Kidney epithelial cell (primary cell): ENCODE measurements around the gene TNFRSF6B. TPM values are rescaled to one million over a fixed set of nuclear protein-coding genes. Genes with fewer than 3 reads are reported as not detected.

Experiments
- DNase-seq: peaks from one replicate; pipeline ENCODE4 v3.0.0-alpha.2; 2010; ENCODE audit warnings: low read depth
- H3K27me3 ChIP-seq: 2 replicates; pipeline ENCODE4 v1.6.0; 2011; ENCODE audit warnings: low read length; ENCODE audit not compliant: control insufficient read depth, insufficient read depth
- H3K36me3 ChIP-seq: 2 replicates; pipeline ENCODE4 v1.5.1; 2011; ENCODE audit warnings: low read length; ENCODE audit not compliant: control insufficient read depth, insufficient read depth
- H3K4me3 ChIP-seq: 2 replicates; pipeline ENCODE4 v1.5.1; 2011; ENCODE audit warnings: low read depth, mild to moderate bottlenecking, control low read depth, low read length
- total RNA-seq: library from RNA; depleted of rRNA; stranded (reverse); fragments of >200 nt; gene quantifications from 2 replicates; pipeline ENCODE4 v1.2.3, GENCODE V29; 2015
- TF ChIP-seq, protein P1 (sequence below): IDR thresholded peaks from 2 replicates; pipeline ENCODE4 v1.5.1; 2011; ENCODE audit warnings: mild to moderate bottlenecking, moderate library complexity, low read length, control low read depth, inconsistent platforms; ENCODE audit not compliant: insufficient read depth, poor library complexity, severe bottlenecking

Gene TNFRSF6B
- total RNA-seq, 1 donor from 2014 or later = 97.0 TPM

DNA sequence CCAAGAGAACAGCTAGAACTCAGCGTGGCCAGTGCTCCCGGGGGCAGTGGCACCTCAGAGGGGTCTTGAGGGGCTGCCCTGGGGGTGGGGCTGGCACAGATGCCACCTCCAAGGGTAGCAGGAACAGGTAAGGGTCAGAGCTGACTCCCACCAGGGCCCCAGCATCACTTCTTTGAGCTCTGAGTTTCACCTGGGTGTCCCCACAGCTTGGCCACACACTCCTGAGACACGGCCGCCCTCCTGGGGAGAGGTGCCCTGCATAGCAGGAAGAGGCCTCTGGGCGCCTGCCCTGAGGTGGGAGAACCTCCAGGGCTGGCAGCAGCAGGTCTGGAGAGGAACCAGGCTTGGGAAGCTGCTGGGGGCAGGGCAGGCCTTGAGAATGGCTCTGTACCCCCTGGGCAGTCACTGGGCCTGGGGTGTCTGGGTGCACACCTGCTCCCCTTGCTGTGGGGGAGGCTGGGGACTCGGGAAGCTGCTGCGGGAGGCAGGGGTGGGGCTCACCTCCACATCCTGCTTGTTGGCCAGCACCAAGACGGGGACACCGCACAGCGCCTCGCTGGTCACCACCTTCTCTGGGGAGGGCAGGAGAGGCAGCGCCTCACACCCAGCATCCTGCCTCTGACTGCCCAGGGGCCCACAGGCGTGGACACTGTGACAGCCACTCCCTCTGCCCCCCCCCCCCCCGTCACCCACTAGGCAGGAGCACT, 5.0 kb downstream of the TNFRSF6B start:
- no peak overlapping the region for H3K4me3 ChIP-seq
- no peak for DNase-seq

DNA sequence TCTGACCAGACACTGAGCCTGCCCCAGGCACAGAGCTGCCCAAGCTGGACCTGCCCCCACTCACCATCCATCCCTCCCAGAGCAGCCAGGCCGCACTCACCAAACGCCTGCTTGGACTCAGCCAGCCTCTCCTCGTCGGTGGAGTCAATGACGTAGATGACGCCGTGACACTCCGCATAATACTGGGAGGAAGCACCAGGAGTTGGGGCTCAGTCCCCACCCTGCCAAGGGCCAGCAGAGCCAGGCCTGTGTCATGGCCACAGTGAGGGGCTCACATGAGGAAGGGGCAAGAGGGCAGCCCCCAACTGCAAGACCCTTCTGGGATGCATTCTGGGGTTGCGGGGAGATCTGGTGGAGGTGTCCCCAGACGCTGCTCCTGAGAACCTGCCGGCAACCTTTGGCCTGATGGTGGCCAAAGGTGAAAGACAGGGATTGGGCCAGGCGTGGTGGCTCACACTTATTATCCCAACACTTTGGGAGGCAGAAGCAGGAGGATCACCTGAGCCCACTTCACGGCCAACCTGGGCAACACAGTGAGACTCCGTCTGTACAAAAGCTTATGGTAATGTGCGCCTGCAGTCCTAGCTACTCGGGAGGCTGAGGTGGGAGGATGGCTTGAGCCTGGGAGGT, 5.7 kb downstream of the TNFRSF6B start:
- no peaks in the 10 kb centered on the region for H3K27me3 ChIP-seq
- no peak overlapping the region for H3K4me3 ChIP-seq
- peaks cover 1% of the 10 kb centered on the region for H3K36me3 ChIP-seq
- no peak for DNase-seq
- TF ChIP-seq, protein P1, sequence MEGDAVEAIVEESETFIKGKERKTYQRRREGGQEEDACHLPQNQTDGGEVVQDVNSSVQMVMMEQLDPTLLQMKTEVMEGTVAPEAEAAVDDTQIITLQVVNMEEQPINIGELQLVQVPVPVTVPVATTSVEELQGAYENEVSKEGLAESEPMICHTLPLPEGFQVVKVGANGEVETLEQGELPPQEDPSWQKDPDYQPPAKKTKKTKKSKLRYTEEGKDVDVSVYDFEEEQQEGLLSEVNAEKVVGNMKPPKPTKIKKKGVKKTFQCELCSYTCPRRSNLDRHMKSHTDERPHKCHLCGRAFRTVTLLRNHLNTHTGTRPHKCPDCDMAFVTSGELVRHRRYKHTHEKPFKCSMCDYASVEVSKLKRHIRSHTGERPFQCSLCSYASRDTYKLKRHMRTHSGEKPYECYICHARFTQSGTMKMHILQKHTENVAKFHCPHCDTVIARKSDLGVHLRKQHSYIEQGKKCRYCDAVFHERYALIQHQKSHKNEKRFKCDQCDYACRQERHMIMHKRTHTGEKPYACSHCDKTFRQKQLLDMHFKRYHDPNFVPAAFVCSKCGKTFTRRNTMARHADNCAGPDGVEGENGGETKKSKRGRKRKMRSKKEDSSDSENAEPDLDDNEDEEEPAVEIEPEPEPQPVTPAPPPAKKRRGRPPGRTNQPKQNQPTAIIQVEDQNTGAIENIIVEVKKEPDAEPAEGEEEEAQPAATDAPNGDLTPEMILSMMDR = no peak

More for the DNA sequence above, 5.0 kb downstream of the TNFRSF6B start:
- no peaks in the 10 kb centered on the region for H3K27me3 ChIP-seq
- H3K36me3 ChIP-seq = peaks cover 1% of the 10 kb centered on the region
- TF ChIP-seq, protein P1 = no peak

DNA sequence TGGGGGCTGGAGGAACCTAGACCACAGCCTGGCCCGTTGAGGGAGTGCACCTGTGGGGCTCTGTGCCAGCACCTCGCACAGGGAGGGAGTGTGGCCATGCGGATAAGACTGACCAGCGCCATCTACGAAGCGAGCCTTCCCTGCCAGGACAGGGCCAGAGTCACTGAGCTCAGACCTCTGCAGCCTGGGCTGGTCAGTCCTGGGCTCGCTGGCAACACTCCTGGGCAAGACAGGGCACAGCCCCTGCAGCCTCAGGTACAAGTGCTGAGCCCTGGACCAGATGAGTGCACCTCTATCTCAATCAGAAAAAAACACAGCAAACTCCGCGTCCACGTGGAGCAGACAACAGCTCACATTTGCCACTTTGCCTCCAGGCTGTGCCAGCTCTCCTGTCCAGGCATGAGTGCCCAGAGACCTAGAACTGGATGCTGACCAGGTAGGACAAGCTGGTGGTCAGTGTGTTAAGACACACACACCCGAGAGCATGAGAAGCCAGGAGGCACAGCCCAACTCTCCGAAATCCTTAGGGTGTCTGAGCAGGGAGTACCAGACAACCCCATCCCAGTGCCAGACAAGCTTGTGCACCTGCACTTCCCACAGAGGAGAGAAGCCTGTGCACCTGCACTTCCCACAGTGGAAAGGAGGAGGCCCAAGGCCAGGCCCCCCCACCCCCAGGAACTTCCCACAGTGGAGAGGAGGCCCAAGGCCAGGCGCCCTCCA, 6.5 kb downstream of the TNFRSF6B start:
- DNase-seq = no peak
- H3K27me3 ChIP-seq = no peaks in the 10 kb centered on the region
- TF ChIP-seq, protein P1 = no peak
- H3K36me3 ChIP-seq = peaks cover 1% of the 10 kb centered on the region
- no peak overlapping the region for H3K4me3 ChIP-seq

DNA sequence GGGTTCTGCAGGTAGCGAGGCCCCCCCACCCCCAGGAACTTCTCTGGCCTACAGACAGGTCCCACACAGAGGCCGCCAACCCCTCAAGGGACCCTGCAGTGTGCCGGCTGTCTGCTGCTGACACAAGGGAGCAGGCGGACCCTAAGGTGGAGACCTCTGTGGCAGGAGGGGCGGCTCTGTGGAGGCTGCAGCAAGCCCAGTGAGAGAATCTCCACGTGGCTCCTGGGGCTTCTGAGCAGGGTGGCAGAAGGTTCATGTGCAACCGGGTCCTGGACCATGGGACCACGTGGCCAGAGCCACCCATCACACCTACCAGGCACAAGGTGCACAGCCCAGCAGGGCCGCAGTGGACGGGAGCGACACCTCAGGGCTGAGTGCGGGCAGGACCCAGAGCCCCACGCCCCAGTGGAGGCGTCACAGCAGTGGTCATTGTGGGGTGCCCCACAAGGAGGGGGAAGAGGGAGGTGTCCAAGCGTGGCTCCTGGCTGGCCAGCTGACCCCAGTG, 7.1 kb downstream of the TNFRSF6B start:
- Histone ChIP-seq H3K4me3 (no peak overlapping the region), H3K27me3 (no peaks in the 10 kb centered on the region), H3K36me3 (peaks cover 1% of the 10 kb centered on the region)
- no peak for DNase-seq
- TF ChIP-seq, protein P1 = no peak

DNA sequence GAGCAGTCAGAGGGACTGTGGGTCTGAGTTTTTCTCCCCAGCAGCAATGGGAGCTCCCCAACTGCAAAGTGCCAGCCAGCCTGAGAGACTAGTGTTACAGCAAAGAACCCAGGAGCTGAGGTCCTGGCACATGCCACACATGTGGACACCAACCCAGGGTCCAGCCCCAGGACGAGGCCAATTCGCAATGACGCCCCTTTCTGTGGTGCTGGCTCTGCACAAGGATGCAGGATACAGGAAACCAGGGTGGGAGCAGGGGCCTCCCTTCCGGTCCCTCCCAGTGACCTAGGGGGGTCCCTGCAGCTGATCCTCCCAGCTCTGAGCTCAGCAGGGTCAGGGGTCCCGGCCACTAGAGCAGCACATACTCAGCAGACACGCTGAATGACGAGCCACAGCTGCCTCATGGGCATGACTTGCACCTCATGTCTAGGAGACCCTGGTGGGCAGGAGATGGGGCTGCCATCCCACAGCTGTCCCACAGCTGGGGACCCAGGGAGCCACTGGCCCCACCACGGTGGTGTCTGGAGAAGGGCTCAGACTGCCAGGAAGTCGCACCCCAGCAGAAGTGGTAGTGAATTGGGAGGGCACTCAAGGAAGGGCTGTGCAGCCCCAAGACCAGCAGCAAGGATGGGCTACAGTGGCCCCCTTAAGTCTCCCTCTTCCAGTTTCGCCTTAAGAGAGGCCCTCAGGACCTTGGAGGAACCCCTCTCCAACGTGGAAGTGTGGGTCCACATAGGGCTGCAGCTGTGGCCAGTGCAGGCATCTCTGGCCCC, 7.7 kb downstream of the TNFRSF6B start:
- DNase-seq = no peak
- H3K27me3 ChIP-seq = no peaks in the 10 kb centered on the region
- peaks cover 1% of the 10 kb centered on the region for H3K36me3 ChIP-seq
- TF ChIP-seq, protein P1 = no peak
- no peak overlapping the region for H3K4me3 ChIP-seq
